Measurements from ENCODE around the gene SH3BP5. TPM values are rescaled to one million over a fixed set of nuclear protein-coding genes. Genes with fewer than 3 reads are reported as not detected.

The SH3BP5 gene
- polyA plus RNA-seq, 1 of the 3 experiments (the other 2 are of a cell fraction), result 29.5 TPM

DNA sequence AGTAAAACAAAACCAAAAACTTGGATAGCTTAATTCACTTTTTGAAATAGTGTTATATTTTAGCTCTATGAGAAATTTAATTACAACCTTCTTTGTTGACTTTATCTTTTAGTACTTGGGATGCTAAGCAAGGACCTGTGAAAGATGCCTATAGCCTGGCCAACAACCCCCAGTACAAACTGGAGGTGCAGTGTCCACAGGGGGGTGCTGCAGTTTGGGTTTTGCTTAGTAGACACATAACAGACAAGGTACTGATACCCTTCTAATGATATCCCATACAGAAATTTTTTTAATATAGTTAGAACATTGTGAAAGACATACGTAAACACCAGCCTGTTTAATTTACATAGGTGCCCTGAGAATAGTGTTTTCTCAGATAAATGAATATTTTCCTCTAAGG is 91.0 kb downstream of the SH3BP5 start:
- Histone ChIP-seq H3K4me2 (no peak overlapping the region), H2AFZ (ENCODE audit: low read depth) (no peak overlapping the region), H3K27me3 (ENCODE audit: insufficient read depth) (no peaks in the 10 kb centered on the region), H3K4me3 (ENCODE audit: low read depth in 2 of 2, low read length in 1 of 2) (no peak overlapping the region), H4K20me1 (ENCODE audit: insufficient read depth) (no peaks in the 10 kb centered on the region), H3K9me2 (no peaks in the 10 kb centered on the region), H3K36me3 (replicated peaks in 1 of 2; ENCODE audit: control insufficient read depth in 1 of 2, insufficient read depth in 2 of 2, low read length in 1 of 2) (peaks cover 81 to 87% of the 10 kb centered on the region in 2 experiments), H3K9me3 (no peaks in the 10 kb centered on the region), H3K9ac (no peak overlapping the region), H3K79me2 (ENCODE audit: insufficient read depth) (no peaks in the 10 kb centered on the region), H3F3A (replicated peaks; ENCODE audit: insufficient read depth) (peaks cover 12% of the 10 kb centered on the region), H3K27ac (ENCODE audit: low read depth in 2 of 2, low read length in 1 of 2) (no peak overlapping the region), H3K4me1 (ENCODE audit: control insufficient read depth in 1 of 2, insufficient read depth in 2 of 2, low read depth in 1 of 2, low read length in 1 of 2) (no peaks in the 10 kb centered on the region)
- CTCF ChIA-PET, result interaction anchor here (0.6 to 2.2 kb wide), 3 partner anchors 39 to 188 kb away, joined by 3 to 9 read pairs (median 3); no protein-coding TSS in a partner anchor
- TF ChIP-seq EZH2phosphoT487 (IDR thresholded peaks at IDR 0.05; ENCODE audit: borderline replicate concordance, low read depth) (no peak), GATA2 (CRISPR knock-in tag; IDR thresholded peaks at IDR 0.05) (no peak), USF2 (IDR thresholded peaks at IDR 0.05; ENCODE audit: borderline replicate concordance, low read depth, low read length) (no peak), RFX5 (IDR thresholded peaks at IDR 0.05; ENCODE audit: low read length) (no peak), EP300 (IDR thresholded peaks at IDR 0.05; ENCODE audit: borderline replicate concordance in 1 of 2, low read depth in 1 of 2, low read length in 1 of 2) (no peak), SMC3 (IDR thresholded peaks at IDR 0.05; ENCODE audit: low read depth, low read length) (0 out of 2 replicates have a peak, but pooled peaks have one; percentile 18), FOXM1 (IDR thresholded peaks at IDR 0.05; ENCODE audit: low read depth) (no peak), FOSL2 (IDR thresholded peaks at IDR 0.05; ENCODE audit: borderline replicate concordance, low read depth) (no peak), ZBTB33 (IDR thresholded peaks at IDR 0.05; ENCODE audit: borderline replicate concordance, low read depth) (no peak), RAD21 (IDR thresholded peaks at IDR 0.05; ENCODE audit: low read length) (peak; percentile 26; the same call in 1 of the 2 replicates)
- TF ChIP-seq, protein P1, sequence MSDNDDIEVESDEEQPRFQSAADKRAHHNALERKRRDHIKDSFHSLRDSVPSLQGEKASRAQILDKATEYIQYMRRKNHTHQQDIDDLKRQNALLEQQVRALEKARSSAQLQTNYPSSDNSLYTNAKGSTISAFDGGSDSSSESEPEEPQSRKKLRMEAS (IDR thresholded peaks at IDR 0.05; ENCODE audit: low read depth), result no peak
- TF ChIP-seq, protein P2, sequence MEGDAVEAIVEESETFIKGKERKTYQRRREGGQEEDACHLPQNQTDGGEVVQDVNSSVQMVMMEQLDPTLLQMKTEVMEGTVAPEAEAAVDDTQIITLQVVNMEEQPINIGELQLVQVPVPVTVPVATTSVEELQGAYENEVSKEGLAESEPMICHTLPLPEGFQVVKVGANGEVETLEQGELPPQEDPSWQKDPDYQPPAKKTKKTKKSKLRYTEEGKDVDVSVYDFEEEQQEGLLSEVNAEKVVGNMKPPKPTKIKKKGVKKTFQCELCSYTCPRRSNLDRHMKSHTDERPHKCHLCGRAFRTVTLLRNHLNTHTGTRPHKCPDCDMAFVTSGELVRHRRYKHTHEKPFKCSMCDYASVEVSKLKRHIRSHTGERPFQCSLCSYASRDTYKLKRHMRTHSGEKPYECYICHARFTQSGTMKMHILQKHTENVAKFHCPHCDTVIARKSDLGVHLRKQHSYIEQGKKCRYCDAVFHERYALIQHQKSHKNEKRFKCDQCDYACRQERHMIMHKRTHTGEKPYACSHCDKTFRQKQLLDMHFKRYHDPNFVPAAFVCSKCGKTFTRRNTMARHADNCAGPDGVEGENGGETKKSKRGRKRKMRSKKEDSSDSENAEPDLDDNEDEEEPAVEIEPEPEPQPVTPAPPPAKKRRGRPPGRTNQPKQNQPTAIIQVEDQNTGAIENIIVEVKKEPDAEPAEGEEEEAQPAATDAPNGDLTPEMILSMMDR (IDR thresholded peaks at IDR 0.05), result peak; percentile 54
- TF ChIP-seq, protein P3, sequence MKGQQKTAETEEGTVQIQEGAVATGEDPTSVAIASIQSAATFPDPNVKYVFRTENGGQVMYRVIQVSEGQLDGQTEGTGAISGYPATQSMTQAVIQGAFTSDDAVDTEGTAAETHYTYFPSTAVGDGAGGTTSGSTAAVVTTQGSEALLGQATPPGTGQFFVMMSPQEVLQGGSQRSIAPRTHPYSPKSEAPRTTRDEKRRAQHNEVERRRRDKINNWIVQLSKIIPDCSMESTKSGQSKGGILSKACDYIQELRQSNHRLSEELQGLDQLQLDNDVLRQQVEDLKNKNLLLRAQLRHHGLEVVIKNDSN (IDR thresholded peaks at IDR 0.05; ENCODE audit: borderline replicate concordance, low read depth), result no peak
- POLR2A ChIA-PET, result no interaction called here
- 94% methylated on average over 1 of the region's 1 CpG for WGBS (ENCODE audit: low lambda C conversion rate)
- no peak for DNase-seq
